Calu3 (cell line): ENCODE results near the gene GSTA5. TPM values are rescaled to one million over a fixed set of nuclear protein-coding genes. Genes with fewer than 3 reads are reported as not detected.
"Not testable (repeated sequence)": the region's sequence is repeated elsewhere in the genome, so short reads cannot be mapped to it uniquely, and the experiment has no call there.

Experiments
- BruUV-seq: library from RNA; stranded (reverse); fragments of 400-500 nt; replicated peaks from 2 replicates; lab custom pipeline; 2021; lab: Mats Ljungman, UMichigan
- CTCF ChIA-PET: fragments of 300-600 bp; sonication (Branson Sonifier 250); formaldehyde crosslinking; loops from one replicate; lab custom pipeline; 2022; ENCODE audit warnings: antibody characterized with exemption; lab: Charles Lee
- DNase-seq: peaks from one replicate; pipeline ENCODE4 v3.0.0; 2022
- H3K27ac Mint-ChIP-seq: one replicate; pipeline ENCODE4 v1.8.0; 2022; ENCODE audit warnings: mixed read lengths; ENCODE audit not compliant: unreplicated experiment
- H3K27me3 Mint-ChIP-seq: one replicate; pipeline ENCODE4 v1.8.0; 2022; ENCODE audit warnings: mixed read lengths; ENCODE audit not compliant: unreplicated experiment
- H3K36me3 Mint-ChIP-seq: one replicate; pipeline ENCODE4 v1.8.0; 2022; ENCODE audit warnings: mild to moderate bottlenecking, moderate library complexity, mixed read lengths; ENCODE audit not compliant: insufficient read depth, unreplicated experiment
- H3K4me1 Mint-ChIP-seq: one replicate; pipeline ENCODE4 v1.8.0; 2022; ENCODE audit warnings: mild to moderate bottlenecking, low read depth, mixed read lengths; ENCODE audit not compliant: unreplicated experiment
- H3K4me3 Mint-ChIP-seq: one replicate; pipeline ENCODE4 v1.8.0; 2022; ENCODE audit warnings: mild to moderate bottlenecking, low read depth, moderate library complexity, mixed read lengths; ENCODE audit not compliant: unreplicated experiment
- H3K9me3 Mint-ChIP-seq: one replicate; pipeline ENCODE4 v1.8.0; 2022; ENCODE audit warnings: low read depth, mixed read lengths; ENCODE audit not compliant: unreplicated experiment
- intact Hi-C: fragments of 100-400 bp; cut with micrococcal nuclease; formaldehyde crosslinking; loops from one replicate; pipeline ENCODE4 v1.10.0; 2022; ENCODE audit not compliant: unreplicated experiment
- total RNA-seq: library from RNA; stranded (reverse); gene quantifications from 2 replicates; pipeline ENCODE4 v1.2.3, GENCODE V29; 2022
- TF ChIP-seq, protein P1 (sequence below): fragments of 200-600 bp; IDR thresholded peaks from one replicate; pipeline ENCODE4 v1.8.0; 2022; ENCODE audit warnings: antibody characterized with exemption; ENCODE audit not compliant: unreplicated experiment

GSTA5 gene
- total RNA-seq, 1 experiment from 2014 or later = not detected

DNA sequence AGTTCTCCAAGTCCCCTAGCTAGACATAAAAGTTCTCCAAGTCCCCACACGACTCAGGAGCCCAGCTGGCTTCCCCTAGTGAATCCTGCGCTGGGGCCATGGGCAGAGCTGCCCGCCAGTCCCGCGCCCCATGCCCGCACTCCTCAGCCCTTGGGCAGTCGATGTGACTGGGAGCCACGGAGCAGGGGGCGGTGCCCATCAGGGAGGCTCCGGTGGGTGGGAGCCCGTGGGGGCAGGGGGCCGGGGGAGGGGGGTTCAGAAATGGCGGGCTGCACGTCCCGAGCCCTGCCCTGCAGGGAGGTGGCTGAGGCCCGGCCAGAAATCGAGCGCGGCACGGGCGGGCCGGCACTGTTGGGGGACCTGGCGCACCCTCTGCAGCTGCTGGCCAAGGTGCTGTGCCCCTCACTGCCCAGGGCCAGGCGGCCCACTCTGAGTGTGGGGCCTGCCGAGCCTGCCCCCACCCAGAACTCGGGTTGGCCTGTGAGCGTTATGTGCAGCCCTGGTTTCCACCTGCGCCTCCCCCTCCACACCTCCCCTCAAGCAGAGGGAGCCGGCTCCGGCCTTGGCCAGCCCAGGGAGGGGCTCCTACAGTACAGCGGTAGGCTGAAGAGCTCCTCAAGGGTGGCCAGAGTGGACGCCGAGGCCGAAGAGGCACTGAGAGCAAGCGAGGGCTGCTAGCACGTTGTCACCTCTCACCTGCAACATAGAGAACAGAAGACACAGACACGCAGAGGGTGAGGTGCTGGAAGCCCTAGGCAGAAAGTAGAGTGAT, 11.4 kb downstream of the GSTA5 start:
- BruUV-seq = no TSS peak
- no peak for DNase-seq
- H3K4me3 Mint-ChIP-seq = no peak overlapping the region
- H3K9me3 Mint-ChIP-seq = no peaks in the 10 kb centered on the region
- CTCF ChIA-PET = no interaction called here
- intact Hi-C loops = no loop called here
- H3K27me3 Mint-ChIP-seq = peaks cover 60% of the 10 kb centered on the region
- TF ChIP-seq, protein P1, sequence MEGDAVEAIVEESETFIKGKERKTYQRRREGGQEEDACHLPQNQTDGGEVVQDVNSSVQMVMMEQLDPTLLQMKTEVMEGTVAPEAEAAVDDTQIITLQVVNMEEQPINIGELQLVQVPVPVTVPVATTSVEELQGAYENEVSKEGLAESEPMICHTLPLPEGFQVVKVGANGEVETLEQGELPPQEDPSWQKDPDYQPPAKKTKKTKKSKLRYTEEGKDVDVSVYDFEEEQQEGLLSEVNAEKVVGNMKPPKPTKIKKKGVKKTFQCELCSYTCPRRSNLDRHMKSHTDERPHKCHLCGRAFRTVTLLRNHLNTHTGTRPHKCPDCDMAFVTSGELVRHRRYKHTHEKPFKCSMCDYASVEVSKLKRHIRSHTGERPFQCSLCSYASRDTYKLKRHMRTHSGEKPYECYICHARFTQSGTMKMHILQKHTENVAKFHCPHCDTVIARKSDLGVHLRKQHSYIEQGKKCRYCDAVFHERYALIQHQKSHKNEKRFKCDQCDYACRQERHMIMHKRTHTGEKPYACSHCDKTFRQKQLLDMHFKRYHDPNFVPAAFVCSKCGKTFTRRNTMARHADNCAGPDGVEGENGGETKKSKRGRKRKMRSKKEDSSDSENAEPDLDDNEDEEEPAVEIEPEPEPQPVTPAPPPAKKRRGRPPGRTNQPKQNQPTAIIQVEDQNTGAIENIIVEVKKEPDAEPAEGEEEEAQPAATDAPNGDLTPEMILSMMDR = no peak
- no peaks in the 10 kb centered on the region for H3K36me3 Mint-ChIP-seq
- no peak overlapping the region for H3K27ac Mint-ChIP-seq
- no peaks in the 10 kb centered on the region for H3K4me1 Mint-ChIP-seq

DNA sequence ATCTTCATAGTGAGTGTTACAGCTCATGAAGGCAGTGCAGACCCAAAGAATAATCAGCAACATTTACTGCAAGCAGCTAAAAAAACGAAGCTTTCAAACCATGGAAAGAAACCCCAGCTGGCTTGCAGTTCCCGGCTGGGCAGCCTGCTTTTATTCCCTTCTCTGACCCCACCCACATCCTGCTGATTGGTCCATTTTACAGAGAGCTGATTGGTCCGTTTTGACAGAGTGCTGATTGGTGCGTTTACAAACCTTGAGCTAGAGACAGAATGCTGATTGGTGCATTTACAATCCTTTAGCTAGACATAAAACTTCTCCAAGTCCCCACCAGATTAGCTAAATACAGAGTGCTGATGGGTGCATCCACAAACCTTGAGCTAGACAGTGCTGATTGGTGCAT, 12.0 kb downstream of the GSTA5 start:
- H3K4me3 Mint-ChIP-seq, H3K4me1 Mint-ChIP-seq, intact Hi-C loops, H3K9me3 Mint-ChIP-seq, H3K36me3 Mint-ChIP-seq, DNase-seq, BruUV-seq, CTCF ChIA-PET, H3K27ac Mint-ChIP-seq: not testable (repeated sequence)
- H3K27me3 Mint-ChIP-seq = peaks cover 54% of the 10 kb centered on the region

DNA sequence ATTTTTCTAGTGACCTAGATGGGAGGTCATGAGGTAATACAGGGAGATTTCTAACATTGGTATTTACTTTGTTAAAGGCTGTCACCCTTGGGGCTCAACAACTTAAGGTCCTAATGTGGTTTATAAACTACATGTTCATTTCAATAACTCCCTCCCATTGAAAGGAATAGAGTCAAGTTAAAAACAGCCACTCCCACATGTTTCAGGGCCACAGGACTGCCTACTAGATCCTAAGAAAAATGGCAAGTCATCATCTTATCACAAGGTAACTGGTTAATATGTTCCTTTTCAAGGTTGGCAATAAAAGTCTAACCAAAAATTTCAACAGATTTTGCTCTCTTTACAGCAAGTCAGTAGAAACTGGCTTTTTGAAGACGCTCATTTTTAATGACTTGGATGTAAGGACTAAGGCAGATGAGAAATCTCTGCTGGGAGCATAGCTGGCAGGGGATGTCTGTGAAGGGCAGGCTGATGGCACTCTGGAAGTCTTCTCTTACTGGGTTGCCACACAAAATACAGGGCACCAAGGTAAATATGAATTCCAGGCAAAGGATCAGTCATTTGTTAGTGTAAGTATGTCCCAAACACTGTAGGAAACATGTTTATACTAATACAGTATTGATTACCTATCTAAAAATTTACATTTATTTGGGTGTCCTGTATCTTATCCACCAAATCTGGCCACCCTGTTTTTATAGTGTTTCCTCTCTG, 13.4 kb downstream of the GSTA5 start:
- peaks cover 49% of the 10 kb centered on the region for H3K27me3 Mint-ChIP-seq
- H3K36me3 Mint-ChIP-seq, H3K4me1 Mint-ChIP-seq, DNase-seq, BruUV-seq, intact Hi-C loops, H3K27ac Mint-ChIP-seq, CTCF ChIA-PET, H3K4me3 Mint-ChIP-seq, H3K9me3 Mint-ChIP-seq: not testable (repeated sequence)

DNA sequence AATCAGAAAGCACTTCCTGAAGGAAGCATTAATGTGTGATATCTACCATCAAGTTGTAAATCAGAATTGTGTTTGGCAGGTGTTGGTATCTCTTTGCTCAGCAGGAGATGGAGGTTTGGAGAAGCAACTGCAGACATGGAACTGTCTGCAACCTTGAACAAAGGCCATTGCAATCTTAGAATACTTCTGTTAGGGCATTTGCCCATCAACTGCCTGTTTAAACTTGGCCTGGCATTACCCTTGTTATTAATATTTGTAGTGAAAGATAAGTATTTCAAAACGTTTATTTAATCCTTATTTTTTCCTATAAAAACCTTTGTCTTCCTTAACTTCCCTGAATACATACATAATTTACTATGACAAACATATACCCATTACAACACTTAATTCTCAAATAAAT, 14.1 kb downstream of the GSTA5 start:
- CTCF ChIA-PET = no interaction called here
- BruUV-seq = no TSS peak
- H3K27me3 Mint-ChIP-seq = peaks cover 47% of the 10 kb centered on the region
- no peaks in the 10 kb centered on the region for H3K4me1 Mint-ChIP-seq
- DNase-seq = no peak
- peaks cover 3% of the 10 kb centered on the region for H3K9me3 Mint-ChIP-seq
- H3K36me3 Mint-ChIP-seq = no peaks in the 10 kb centered on the region
- intact Hi-C loops = no loop called here
- TF ChIP-seq, protein P1 = no peak
- H3K4me3 Mint-ChIP-seq = no peak overlapping the region
- no peak overlapping the region for H3K27ac Mint-ChIP-seq

DNA sequence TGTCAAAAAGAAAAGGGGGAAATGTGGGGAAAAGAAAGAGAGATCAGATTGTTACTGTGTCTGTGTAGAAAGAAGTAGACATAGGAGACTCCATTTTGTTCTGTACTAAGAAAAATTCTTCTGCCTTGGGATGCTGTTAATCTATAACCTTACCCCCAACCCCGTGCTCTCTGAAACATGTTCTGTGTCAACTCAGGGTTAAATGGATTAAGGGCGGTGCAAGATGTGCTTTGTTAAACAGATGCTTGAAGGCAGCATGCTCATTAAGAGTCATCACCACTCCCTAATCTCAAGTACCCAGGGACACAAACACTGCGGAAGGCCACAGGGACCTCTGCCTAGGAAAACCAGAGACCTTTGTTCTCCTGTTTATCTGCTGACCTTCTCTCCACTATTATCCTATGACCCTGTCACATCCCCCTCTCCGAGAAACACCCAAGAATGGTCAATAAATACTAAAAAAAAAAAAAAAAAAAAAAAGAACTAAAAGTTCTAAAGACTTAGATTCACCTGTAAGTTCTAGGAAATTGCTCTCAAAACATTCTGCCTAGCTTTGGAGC, 14.6 kb downstream of the GSTA5 start:
- BruUV-seq, H3K36me3 Mint-ChIP-seq, DNase-seq, H3K9me3 Mint-ChIP-seq, H3K4me3 Mint-ChIP-seq, intact Hi-C loops, H3K4me1 Mint-ChIP-seq, H3K27ac Mint-ChIP-seq: not testable (repeated sequence)
- CTCF ChIA-PET = interaction anchor here (0.6 kb wide), 1 partner anchor 16 kb away, joined by 6 read pairs; no protein-coding TSS in a partner anchor
- H3K27me3 Mint-ChIP-seq = peaks cover 47% of the 10 kb centered on the region

DNA sequence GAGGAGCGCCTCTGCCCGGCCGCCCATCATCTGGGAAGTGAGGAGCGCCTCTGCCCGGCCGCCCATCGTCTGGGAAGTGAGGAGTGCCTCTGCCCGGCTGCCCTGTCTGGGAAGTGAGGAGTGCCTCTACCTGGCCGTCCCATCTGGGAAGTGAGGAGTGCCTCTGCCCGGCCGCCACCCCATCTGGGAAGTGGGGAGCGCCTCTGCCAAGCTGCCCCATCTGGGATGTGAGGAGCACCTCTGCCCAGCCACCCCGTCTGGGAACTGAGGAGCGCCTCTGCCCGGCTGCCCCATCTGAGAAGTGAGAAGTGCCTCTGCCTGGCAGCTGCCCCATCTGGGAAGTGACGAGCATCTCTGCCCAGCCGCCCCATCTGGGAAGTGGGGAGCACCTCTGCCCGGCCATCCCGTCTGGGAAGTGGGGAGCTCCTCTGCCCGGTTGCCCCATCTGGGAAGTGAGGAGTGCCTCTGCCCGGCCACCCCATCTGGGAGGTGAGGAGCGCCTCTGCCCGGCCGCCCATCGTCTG, 15.3 kb downstream of the GSTA5 start:
- intact Hi-C loops, BruUV-seq, CTCF ChIA-PET, H3K4me3 Mint-ChIP-seq, H3K27ac Mint-ChIP-seq, DNase-seq, H3K36me3 Mint-ChIP-seq, H3K4me1 Mint-ChIP-seq, H3K9me3 Mint-ChIP-seq: not testable (repeated sequence)
- H3K27me3 Mint-ChIP-seq = peaks cover 47% of the 10 kb centered on the region
